Hippocampal formation (tissue), 2 donors: ENCODE measurements around the gene ADSS2.
"Not testable (repeated sequence)": the region's sequence is repeated elsewhere in the genome, so short reads cannot be mapped to it uniquely, and the experiment has no call there.

Source experiments
- DNase-seq, 2 donors: peaks; one replicate each; lab custom pipeline; 2025; lab: John Stamatoyannopoulos, UW

Gene ADSS2

DNA sequence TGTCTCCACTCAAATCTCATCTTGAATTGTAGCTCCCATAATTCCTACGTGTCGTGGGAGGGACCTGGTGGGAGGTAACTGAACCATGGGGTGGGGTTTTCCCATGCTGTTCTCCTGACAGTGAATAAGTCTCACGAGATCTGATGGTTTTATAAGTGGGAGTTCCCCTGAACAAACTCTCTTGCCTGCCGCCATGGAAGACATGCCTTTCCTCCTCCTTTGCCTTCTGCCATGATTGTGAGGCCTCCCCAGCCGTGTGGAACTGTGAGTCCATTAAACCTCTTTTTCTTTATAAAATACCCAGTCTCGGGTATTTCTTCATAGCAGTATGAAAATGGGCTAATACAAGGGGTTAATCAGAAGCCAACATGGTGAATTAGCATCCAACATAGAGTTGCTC, 86.4 kb downstream of the ADSS2 start:
- DNase-seq, result not testable (repeated sequence)

- DNase-seq, result no peak
Measured at GRCh38 chr1:244362476-244362875, 89.2 kb downstream of the ADSS2 start.

- no peak for DNase-seq
Measured at GRCh38 chr1:244361764-244362473, 89.8 kb downstream of the ADSS2 start.
